ENCODE measurements around the gene PPP6C.
"Not testable (repeated sequence)": the region's sequence is repeated elsewhere in the genome, so short reads cannot be mapped to it uniquely, and the experiment has no call there.

Gene PPP6C

DNA sequence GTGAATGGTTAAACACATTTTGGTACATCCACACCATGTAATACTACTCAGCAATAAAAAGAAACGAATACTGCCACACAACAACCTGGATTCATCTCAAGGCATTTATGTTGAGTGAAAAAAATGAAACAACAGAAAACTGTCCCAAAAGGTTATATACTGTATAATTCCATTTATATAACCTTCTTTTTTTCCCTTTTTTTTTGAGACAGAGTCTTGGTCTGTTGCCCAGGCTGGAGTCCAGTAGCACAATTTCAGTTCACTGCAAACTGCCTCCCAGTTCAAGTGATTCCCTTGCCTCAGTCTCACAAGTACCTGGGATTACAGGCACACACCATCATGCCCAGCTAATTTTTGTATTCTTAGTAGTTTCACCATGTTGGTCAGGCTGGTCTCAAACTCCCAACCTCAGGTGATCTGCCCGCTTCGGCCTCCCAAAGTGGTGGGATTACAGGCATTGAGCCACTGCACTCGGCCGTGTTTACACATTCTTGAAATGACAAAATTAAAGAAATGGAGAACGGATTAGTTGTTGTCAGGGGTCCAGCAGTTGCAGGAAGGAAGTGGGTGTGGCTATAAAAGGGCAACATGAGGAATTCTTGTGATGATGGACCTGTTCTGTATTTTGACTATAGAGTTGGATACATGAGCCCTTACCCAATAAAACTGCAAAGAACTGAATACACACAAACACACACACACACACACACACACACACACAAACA lies 17.4 kb downstream of the PPP6C start:
- in situ Hi-C loops (cut with HindIII; ENCODE audit: low pct_unique_long_range_greater_than_20kb, low sequenced_read_pairs): no loop called here
- no peak for TF ChIP-seq JUND (IDR thresholded peaks at IDR 0.05; ENCODE audit: low read depth)
- DNase-seq (ENCODE audit: low read depth in 1 of 2, low spot score in 1 of 2): no peak

DNA sequence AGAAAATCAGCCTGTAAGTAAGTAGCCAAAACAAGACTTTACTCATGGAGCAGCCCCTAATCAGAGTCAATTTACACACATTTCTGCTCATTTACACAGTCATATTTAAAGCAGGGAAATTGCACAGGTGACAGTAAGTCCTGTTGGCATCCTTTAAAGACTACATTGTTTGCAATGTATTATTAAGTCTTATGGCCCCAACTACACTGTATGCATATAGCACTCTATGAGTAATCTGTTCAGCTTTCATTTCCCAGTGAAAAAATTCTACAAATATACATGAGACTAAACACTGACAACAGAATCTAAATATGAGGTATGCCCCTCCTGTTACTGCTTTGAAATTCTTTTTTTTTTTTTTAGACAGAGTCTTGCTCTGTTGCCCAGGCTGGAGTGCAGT lies 19.7 kb downstream of the PPP6C start:
- no peak for DNase-seq (ENCODE audit: low read depth in 1 of 2, low spot score in 1 of 2)
- in situ Hi-C loops (cut with HindIII; ENCODE audit: low pct_unique_long_range_greater_than_20kb, low sequenced_read_pairs): no loop called here
- no peak for TF ChIP-seq JUND (IDR thresholded peaks at IDR 0.05; ENCODE audit: low read depth)

DNA sequence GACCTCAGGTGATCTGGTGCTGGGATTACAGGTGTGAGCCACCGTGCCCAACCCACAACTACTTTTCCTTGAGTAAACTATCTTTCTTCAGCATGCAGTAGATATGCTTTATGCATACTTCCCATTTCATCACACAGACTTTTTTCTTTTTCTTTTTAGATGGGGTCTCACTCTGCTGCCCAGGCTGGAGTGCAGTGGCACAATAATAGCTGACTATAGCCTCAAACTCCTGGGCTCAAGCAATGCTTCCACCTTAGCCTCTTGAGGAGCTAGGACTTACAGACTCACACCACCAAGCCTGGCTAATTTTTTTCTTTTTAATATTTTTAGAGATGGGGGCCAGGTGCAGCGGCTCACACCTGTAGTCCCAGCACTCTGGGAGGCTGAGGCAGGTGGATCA lies 22.8 kb downstream of the PPP6C start:
- TF ChIP-seq JUND (IDR thresholded peaks at IDR 0.05; ENCODE audit: low read depth): no peak
- no peak for DNase-seq (ENCODE audit: low read depth in 1 of 2, low spot score in 1 of 2)
- in situ Hi-C loops (cut with HindIII; ENCODE audit: low pct_unique_long_range_greater_than_20kb, low sequenced_read_pairs): no loop called here

DNA sequence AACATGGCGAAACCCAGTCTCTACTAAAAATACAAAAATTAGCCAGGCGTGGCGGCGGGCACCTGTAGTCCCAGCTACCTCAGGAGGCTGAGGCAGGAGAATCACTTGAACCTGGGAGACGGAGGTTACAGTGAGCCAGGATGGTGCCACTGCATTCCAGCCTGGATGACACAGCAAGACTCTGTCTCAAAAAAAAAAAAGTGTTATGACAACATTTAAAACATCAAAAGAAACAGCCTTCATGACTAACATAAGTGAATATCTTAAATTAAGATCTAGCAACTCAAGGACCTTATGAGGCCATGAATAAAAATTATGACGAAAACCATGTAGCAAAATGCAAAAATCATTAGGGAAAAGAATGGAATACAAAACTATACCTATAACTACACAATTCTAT lies 26.7 kb downstream of the PPP6C start:
- DNase-seq (ENCODE audit: low read depth in 1 of 2, low spot score in 1 of 2); in situ Hi-C loops (cut with HindIII; ENCODE audit: low pct_unique_long_range_greater_than_20kb, low sequenced_read_pairs): not testable (repeated sequence)

DNA sequence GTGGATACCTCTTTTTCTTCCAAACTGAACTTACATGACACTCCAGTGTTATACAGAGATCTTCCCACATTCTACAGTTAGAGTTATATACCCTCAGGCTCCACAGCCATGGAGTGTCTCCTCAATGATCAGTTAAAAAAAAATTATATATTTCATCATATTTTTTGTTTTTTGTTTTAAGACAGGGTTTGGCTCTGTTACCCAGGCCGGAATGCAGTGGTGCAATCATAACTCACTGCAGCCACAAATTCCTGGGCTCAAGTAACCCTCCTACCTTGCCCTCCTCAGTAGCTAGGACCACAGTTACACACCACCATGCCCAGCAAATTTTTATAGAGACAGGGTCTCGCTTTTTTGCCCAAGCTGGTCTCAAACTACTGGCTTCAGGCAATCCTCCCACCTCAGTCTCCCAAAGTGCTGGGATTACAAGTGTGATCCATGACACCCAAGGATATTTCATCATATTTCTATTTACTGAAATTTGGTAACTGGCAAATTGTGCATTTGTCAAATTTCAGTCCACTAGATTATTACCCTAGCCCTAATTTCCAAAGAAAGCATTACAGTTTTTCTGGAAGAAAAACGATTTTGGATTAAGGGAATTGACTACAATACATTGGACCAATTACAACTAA lies 28.2 kb downstream of the PPP6C start:
- no peak for DNase-seq (ENCODE audit: low read depth in 1 of 2, low spot score in 1 of 2)
- TF ChIP-seq JUND (IDR thresholded peaks at IDR 0.05; ENCODE audit: low read depth): no peak
- in situ Hi-C loops (cut with HindIII; ENCODE audit: low pct_unique_long_range_greater_than_20kb, low sequenced_read_pairs): no loop called here

DNA sequence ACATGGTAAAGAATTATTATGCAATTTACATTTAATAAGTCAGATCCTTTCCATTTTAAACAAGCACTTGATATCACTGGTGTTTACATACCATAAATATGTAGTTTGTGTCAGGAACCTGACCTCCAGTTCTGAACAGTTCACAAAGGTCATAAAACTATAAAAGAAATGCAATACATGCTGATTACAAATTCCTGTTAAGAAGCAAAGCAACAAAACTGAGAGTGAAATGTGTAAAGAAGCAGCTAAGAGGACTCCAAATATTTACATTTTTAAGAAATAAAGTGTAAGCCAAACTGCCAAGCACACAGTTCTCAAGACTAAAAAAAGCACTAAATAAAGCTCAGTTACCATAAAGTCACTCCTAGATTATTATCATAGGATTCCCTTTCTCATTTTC lies 28.9 kb downstream of the PPP6C start:
- no peak for DNase-seq (ENCODE audit: low read depth in 1 of 2, low spot score in 1 of 2)
- in situ Hi-C loops (cut with HindIII; ENCODE audit: low pct_unique_long_range_greater_than_20kb, low sequenced_read_pairs): no loop called here
- no peak for TF ChIP-seq JUND (IDR thresholded peaks at IDR 0.05; ENCODE audit: low read depth)

DNA sequence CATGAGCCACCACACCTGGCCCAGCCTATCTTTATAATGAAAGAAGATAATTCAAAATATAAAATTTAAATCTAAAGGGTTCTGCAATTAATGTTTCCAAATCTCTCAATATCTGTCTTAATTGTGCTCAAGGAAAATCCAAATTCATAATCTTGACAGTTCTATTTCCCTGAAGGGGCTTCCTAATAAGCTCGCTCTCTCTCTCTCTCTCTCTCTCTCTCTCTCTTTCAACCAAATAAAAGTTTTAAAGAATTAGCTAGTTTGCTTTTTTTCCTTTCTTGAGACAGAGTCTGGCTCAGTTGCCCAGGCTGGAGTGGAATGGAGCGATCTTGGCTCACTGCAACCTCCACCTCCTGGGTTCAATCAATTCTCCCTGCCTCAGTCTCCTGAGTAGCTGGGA lies 33.1 kb downstream of the PPP6C start:
- DNase-seq (ENCODE audit: low read depth in 1 of 2, low spot score in 1 of 2): no peak
- TF ChIP-seq JUND (IDR thresholded peaks at IDR 0.05; ENCODE audit: low read depth): no peak
- in situ Hi-C loops (cut with HindIII; ENCODE audit: low pct_unique_long_range_greater_than_20kb, low sequenced_read_pairs): no loop called here

DNA sequence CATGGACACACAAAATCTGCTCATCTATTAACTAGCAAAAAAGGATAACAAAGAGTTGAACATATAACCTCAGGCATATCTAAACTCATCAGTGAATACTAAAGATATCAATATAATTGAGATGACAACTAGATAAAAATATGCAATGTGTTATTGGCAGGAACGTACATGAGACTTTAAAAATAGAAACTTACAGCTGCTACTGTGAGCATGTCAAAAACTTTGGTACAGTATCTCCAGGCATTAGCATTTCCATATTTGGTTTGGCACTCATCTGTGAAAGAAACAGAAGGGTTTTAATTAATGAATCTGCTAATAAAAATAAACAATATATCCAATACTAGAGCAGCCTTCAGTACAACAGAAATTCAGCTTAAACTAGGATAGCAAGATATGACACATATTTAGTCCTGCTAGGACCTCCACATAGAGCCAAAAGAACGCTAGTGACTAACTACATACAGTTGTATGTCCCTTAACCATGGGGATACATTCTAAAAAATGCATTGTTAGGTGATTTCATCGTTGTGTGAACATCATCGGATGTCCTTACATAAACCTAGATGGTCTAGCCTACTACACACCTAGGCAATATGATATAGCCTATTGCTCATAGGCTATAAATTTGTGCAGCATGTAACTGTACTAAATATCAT lies 35.8 kb downstream of the PPP6C start:
- TF ChIP-seq JUND (IDR thresholded peaks at IDR 0.05; ENCODE audit: low read depth): no peak
- DNase-seq (ENCODE audit: low read depth in 1 of 2, low spot score in 1 of 2): no peak
- in situ Hi-C loops (cut with HindIII; ENCODE audit: low pct_unique_long_range_greater_than_20kb, low sequenced_read_pairs): no loop called here

DNA sequence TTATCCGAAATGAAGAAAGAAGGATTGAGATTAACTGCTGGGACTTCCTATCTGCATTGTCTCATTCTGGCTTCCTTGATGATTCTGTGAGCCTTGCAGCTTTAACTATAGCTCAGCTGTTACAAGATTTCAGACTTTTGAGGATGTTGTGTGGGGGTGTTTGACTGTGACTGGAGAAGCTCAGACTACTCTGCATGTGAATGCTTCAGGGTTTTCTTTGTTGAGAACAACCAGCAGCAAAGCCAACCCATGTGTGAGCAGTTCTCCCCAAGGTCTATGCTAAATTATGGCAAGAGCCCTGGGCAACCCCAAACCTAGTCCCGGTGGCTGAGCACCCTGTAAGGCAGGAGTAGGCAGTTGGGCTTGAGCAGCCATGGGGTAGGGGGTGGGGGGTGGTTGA lies 37.9 kb downstream of the PPP6C start:
- DNase-seq (ENCODE audit: low read depth in 1 of 2, low spot score in 1 of 2): no peak
- in situ Hi-C loops (cut with HindIII; ENCODE audit: low pct_unique_long_range_greater_than_20kb, low sequenced_read_pairs): no loop called here
- TF ChIP-seq JUND (IDR thresholded peaks at IDR 0.05; ENCODE audit: low read depth): no peak

DNA sequence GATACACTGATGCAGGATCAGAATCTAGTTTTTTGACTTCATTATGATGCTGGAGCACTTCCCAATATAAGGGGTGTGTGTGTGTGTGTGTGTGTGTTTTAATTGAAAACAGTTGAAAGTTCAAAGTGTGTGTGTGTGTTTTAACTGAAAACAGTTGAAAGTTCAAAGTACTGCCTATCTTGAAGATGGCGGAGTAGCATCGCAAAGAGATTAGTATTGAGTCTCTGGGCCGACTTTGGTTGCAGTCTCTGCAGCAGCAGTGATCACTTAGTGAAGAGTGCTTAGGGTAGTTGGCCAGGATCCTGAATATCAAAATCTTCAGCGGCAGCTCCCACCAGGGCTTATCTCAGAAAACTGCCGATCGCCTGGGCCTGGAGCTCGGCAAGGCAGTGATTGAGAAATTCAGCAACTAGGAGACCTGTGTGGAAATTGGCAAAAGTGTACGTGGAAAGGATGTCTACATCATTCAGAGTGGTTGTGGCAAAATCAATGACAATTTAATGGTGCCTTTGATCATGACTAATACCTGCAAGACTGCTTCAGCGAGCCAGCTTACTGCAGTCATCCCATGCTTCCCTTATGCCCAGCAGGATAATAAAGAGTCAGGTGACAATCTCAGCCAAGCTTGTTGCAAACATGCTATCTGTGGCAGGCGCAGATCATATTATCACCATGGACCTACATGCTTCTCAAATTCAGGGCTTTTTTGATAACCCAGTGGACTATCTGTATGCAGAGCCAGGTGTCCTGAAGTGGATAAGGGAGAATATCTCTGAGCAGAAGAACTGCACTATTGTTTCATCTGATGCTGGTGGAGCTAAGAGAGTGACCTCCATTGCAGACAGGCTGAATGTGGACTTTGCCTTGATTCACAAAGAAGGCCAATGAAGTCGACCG lies 39.0 kb downstream of the PPP6C start:
- TF ChIP-seq JUND (IDR thresholded peaks at IDR 0.05; ENCODE audit: low read depth): no peak
- in situ Hi-C loops (cut with HindIII; ENCODE audit: low pct_unique_long_range_greater_than_20kb, low sequenced_read_pairs): no loop called here
- DNase-seq (ENCODE audit: low read depth in 1 of 2, low spot score in 1 of 2): no peak

DNA sequence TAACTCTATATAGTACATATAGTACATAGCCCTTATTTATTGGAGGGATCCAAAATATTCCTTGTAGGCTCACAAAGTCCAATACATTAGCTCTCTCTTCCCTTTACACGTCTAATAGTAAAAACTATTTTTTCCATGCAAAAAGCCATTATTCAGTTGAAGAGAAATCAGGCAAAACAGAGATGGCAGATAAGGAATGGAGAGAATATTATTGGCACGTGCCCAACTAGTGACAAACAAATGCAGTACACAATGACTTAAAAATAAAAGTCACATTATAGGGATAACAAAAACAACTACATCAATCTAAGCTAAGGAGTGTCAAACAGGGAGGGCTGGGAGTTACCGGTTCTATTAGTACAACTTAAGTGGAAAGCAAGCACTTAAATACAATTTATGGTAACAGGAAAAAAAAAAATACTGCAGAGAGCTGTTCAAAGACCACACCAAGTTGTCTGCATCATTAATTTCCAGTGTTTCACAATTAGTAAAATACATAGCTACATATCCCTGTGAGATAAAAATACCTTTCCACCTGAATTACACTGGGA lies 42.1 kb downstream of the PPP6C start:
- no peak for DNase-seq (ENCODE audit: low read depth in 1 of 2, low spot score in 1 of 2)
- TF ChIP-seq JUND (IDR thresholded peaks at IDR 0.05; ENCODE audit: low read depth): no peak
- in situ Hi-C loops (cut with HindIII; ENCODE audit: low pct_unique_long_range_greater_than_20kb, low sequenced_read_pairs): no loop called here

DNA sequence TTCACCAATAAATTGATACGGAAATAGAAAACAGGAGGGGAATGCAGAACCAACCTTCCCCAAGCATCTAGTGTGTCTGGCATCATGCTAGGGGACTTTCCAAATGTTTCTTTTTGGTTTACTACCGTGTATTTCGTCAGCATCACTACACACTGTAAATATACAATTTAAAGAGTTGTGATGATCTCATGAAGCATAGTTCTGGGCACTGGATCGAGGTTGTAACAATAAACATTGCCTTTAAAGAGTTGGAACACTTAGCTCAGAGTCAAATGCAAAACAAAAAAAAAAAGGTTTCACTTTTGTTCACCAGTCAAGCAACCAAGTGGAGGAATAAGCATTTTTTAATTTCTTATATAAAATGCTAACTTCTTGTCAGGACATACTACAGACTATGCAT lies 43.4 kb downstream of the PPP6C start:
- in situ Hi-C loops (cut with HindIII; ENCODE audit: low pct_unique_long_range_greater_than_20kb, low sequenced_read_pairs): no loop called here
- no peak for DNase-seq (ENCODE audit: low read depth in 1 of 2, low spot score in 1 of 2)

More for the DNA sequence above, 43.4 kb downstream of the PPP6C start:
- no peak for TF ChIP-seq JUND (IDR thresholded peaks at IDR 0.05; ENCODE audit: low read depth)

All from T47D (cell line).